Kasumi-1 (cell line): ENCODE results near the gene GNA12.

Experiments
- DNase-seq, 2 experiments: peaks; one replicate each; lab custom pipeline; 2025; lab: John Stamatoyannopoulos, UW

GNA12 gene

GRCh38 chr7:2777898-2778535 is 66.1 kb downstream of the GNA12 start:
- no peak for DNase-seq

GRCh38 chr7:2776401-2776800 is 67.7 kb downstream of the GNA12 start:
- DNase-seq: no peak

- DNase-seq: no peak
These were observed 68.3 kb downstream of the GNA12 start for GRCh38 chr7:2775785-2776184.

GRCh38 chr7:2775376-2775775 is 68.7 kb downstream of the GNA12 start:
- DNase-seq: no peak

GRCh38 chr7:2774935-2775334 is 69.2 kb downstream of the GNA12 start:
- DNase-seq: no peak

- peak in 1 of 2 experiments; percentile 3 for DNase-seq
These were observed 69.8 kb downstream of the GNA12 start for GRCh38 chr7:2774280-2774679.

- no peak for DNase-seq
These were observed 70.5 kb downstream of the GNA12 start for GRCh38 chr7:2773608-2774007.

- no peak for DNase-seq
These were observed 72.8 kb downstream of the GNA12 start for GRCh38 chr7:2771274-2771731.

- no peak for DNase-seq
These were observed 79.5 kb downstream of the GNA12 start for GRCh38 chr7:2764621-2765020.

GRCh38 chr7:2763597-2763996 is 80.5 kb downstream of the GNA12 start:
- no peak for DNase-seq

- no peak for DNase-seq
These were observed 82.2 kb downstream of the GNA12 start for GRCh38 chr7:2761801-2762497.

GRCh38 chr7:2761131-2761624 is 82.9 kb downstream of the GNA12 start:
- DNase-seq: no peak

- DNase-seq: peak; percentile 29 to 37
These were observed 83.8 kb downstream of the GNA12 start for GRCh38 chr7:2760098-2760889.

- DNase-seq: no peak
These were observed 84.4 kb downstream of the GNA12 start for GRCh38 chr7:2759736-2760097.

- no peak for DNase-seq
These were observed 85.2 kb downstream of the GNA12 start for GRCh38 chr7:2758673-2759616.

GRCh38 chr7:2757904-2758672 is 86.0 kb downstream of the GNA12 start:
- DNase-seq: peak; percentile 53 to 60

GRCh38 chr7:2757361-2757903 is 86.7 kb downstream of the GNA12 start:
- peak in 1 of 2 experiments; percentile 36 for DNase-seq

GRCh38 chr7:2755531-2755930 is 88.6 kb downstream of the GNA12 start:
- DNase-seq: no peak

- no peak for DNase-seq
These were observed 89.2 kb downstream of the GNA12 start for GRCh38 chr7:2754912-2755311.

- DNase-seq: no peak
These were observed 90.0 kb downstream of the GNA12 start for GRCh38 chr7:2754086-2754485.

GRCh38 chr7:2753148-2753547 is 91.0 kb downstream of the GNA12 start:
- DNase-seq: no peak
